ENCODE results near the gene PELI1. TPM values are rescaled to one million over a fixed set of nuclear protein-coding genes. Genes with fewer than 3 reads are reported as not detected.

PELI1 gene
- total RNA-seq, 4 donors from 2014 or later = 18.4 to 31.0 (median 24.6) TPM

DNA sequence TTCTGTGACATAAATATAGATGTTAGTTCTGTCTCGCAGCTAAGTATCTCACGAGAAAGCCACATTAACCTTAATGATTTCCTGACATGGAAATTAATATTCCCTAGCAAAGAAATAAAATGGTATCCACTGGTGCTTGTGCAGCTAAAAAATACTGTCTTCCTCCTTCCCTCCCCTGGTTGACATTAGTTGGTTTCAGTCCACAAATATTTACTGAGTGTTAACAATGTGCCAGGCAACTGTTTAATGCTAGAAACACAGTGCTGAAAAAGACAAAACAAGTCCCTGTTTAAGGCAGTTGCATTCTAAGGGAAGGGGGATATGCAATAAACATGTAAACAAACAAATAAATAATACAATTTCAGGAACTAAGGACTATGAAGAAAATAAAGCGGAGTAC lies 80.8 kb downstream of the PELI1 start:
- no peak overlapping the region for H3K4me3 ChIP-seq
- peaks cover 0 to 8% (median 3%) of the 10 kb centered on the region in 4 donors for H3K4me1 ChIP-seq
- TF ChIP-seq CTCF (IDR thresholded peaks at IDR 0.05) (no peak), EP300 (IDR thresholded peaks at IDR 0.05) (no peak), POLR2A (IDR thresholded peaks at IDR 0.05) (no peak)
- no peak for DNase-seq (ENCODE audit: low spot score in 2 of 2)
- H3K27ac ChIP-seq = peak overlapping the region in 3 of 4 donors; percentile 47 to 77 (median 70)
- 86 to 93% methylated on average over 3 of the region's 3 CpGs for WGBS, 2 donors
- H3K27me3 ChIP-seq = no peaks in the 10 kb centered on the region
- no peaks in the 10 kb centered on the region for H3K9me3 ChIP-seq
- no peaks in the 10 kb centered on the region for H3K36me3 ChIP-seq

- TF ChIP-seq CTCF (IDR thresholded peaks at IDR 0.05) (no peak), EP300 (IDR thresholded peaks at IDR 0.05) (no peak)
- Histone ChIP-seq H3K36me3 (no peaks in the 10 kb centered on the region), H3K9me3 (no peaks in the 10 kb centered on the region), H3K27ac (peak overlapping the region in 1 of 4 donors; percentile 77), H3K4me3 (no peak overlapping the region), H3K4me1 (peaks cover 0 to 8% (median 3%) of the 10 kb centered on the region in 4 donors), H3K27me3 (no peaks in the 10 kb centered on the region)
- DNase-seq (ENCODE audit: low spot score in 2 of 2) = no peak
Observed at GRCh38 chr2:64062840-64063239, 81.4 kb downstream of the PELI1 start.

GRCh38 chr2:64059270-64059669 lies 85.0 kb downstream of the PELI1 start:
- DNase-seq (ENCODE audit: low spot score in 2 of 2) = no peak
- Histone ChIP-seq H3K4me3 (no peak overlapping the region), H3K36me3 (no peaks in the 10 kb centered on the region), H3K27ac (no peak overlapping the region), H3K27me3 (no peaks in the 10 kb centered on the region), H3K9me3 (no peaks in the 10 kb centered on the region), H3K4me1 (peaks cover 0 to 3% (median 2%) of the 10 kb centered on the region in 4 donors)
- TF ChIP-seq POLR2A (IDR thresholded peaks at IDR 0.05) (no peak), EP300 (IDR thresholded peaks at IDR 0.05) (no peak), CTCF (IDR thresholded peaks at IDR 0.05) (no peak)

GRCh38 chr2:64056021-64056420 lies 88.2 kb downstream of the PELI1 start:
- DNase-seq (ENCODE audit: low spot score in 2 of 2) = no peak
- Histone ChIP-seq H3K27me3 (no peaks in the 10 kb centered on the region), H3K9me3 (no peaks in the 10 kb centered on the region), H3K27ac (no peak overlapping the region), H3K4me1 (no peaks in the 10 kb centered on the region), H3K36me3 (no peaks in the 10 kb centered on the region), H3K4me3 (no peak overlapping the region)
- TF ChIP-seq EP300 (IDR thresholded peaks at IDR 0.05) (no peak), CTCF (IDR thresholded peaks at IDR 0.05) (no peak), POLR2A (IDR thresholded peaks at IDR 0.05) (no peak)
- WGBS, 2 donors = 87 to 88% methylated on average over 2 of the region's 2 CpGs

- TF ChIP-seq CTCF (IDR thresholded peaks at IDR 0.05) (no peak), EP300 (IDR thresholded peaks at IDR 0.05) (no peak), POLR2A (IDR thresholded peaks at IDR 0.05) (no peak)
Observed at GRCh38 chr2:64054161-64054915, 89.9 kb downstream of the PELI1 start.

More at GRCh38 chr2:64054161-64054915, 89.9 kb downstream of the PELI1 start:
- 76 to 78% methylated on average over 4 of the region's 4 CpGs for WGBS, 2 donors
- Histone ChIP-seq H3K4me1 (peaks cover 0 to 7% (median 0%) of the 10 kb centered on the region in 4 donors), H3K27ac (no peak overlapping the region), H3K36me3 (no peaks in the 10 kb centered on the region), H3K27me3 (no peaks in the 10 kb centered on the region), H3K9me3 (no peaks in the 10 kb centered on the region), H3K4me3 (no peak overlapping the region)
- DNase-seq (ENCODE audit: low spot score in 2 of 2) = no peak
